Gastroesophageal sphincter (tissue), 4 donors: ENCODE measurements around the gene VPS13D. TPM values are rescaled to one million over a fixed set of nuclear protein-coding genes. Genes with fewer than 3 reads are reported as not detected.
A peak's percentile ranks its signal among the peaks of the same experiment; 100 is the strongest.

Experiments
- ATAC-seq: fragments of 150-250 bp; one replicate; pipeline ENCODE4 v1.9.1; 2016; ENCODE audit warnings: mild to moderate bottlenecking, moderate library complexity
- H3K27ac ChIP-seq, 4 donors: fragments of 200-600 bp; sonication (generic) in 3 of 4; 1 replicate in 3 of 4; 2 replicates in 1 of 4; pipeline ENCODE4 v1.5.1; 2016 to 2019
- H3K27me3 ChIP-seq: fragments of 200-600 bp; sonication (generic); one replicate; pipeline ENCODE4 v1.5.1; 2019
- H3K36me3 ChIP-seq, 2 donors: fragments of 200-600 bp; sonication (generic); one replicate each; pipeline ENCODE4 v1.5.1; 2019; ENCODE audit warnings: control low read depth in 1 of 2
- H3K4me1 ChIP-seq, 3 donors: fragments of 200-600 bp; sonication (generic); 1 replicate in 2 of 3; 2 replicates in 1 of 3; pipeline ENCODE4 v1.5.1; 2016 to 2019; ENCODE audit warnings: control low read depth in 2 of 3
- H3K4me3 ChIP-seq, 2 donors: fragments of 200-600 bp; sonication (generic); one replicate each; pipeline ENCODE4 v1.5.1; 2019; ENCODE audit warnings: mild to moderate bottlenecking in 1 of 2, moderate library complexity in 1 of 2
- H3K9me3 ChIP-seq, 3 donors: fragments of 200-600 bp; sonication (generic); one replicate each; pipeline ENCODE4 v1.5.1; 2017 to 2019; ENCODE audit warnings: control low read depth in 2 of 3
- CTCF ChIP-seq, 4 experiments: fragments of 200-600 bp in 2 of 4; fragments of 450-650 bp in 2 of 4; sonication (generic) in 1 of 4; IDR thresholded peaks; one replicate each; pipeline ENCODE4 v1.5.1; 2017 to 2019; ENCODE audit warnings: antibody characterized with exemption in 4 of 4, mild to moderate bottlenecking in 2 of 4, moderate library complexity in 2 of 4
- EP300 ChIP-seq: sonication (generic); formaldehyde crosslinking; IDR thresholded peaks from one replicate; pipeline ENCODE4 v1.6.1; 2017; ENCODE audit warnings: antibody characterized with exemption, mild to moderate bottlenecking
- POLR2A ChIP-seq, 2 donors: fragments of 450-650 bp; IDR thresholded peaks; one replicate each; pipeline ENCODE4 v1.6.1; 2017; ENCODE audit warnings: antibody characterized with exemption in 2 of 2, mild to moderate bottlenecking in 2 of 2, moderate library complexity in 1 of 2
- POLR2AphosphoS5 ChIP-seq: sonication (generic); formaldehyde crosslinking; IDR thresholded peaks from one replicate; pipeline ENCODE4 v1.6.1; 2017; ENCODE audit warnings: antibody characterized with exemption
- WGBS, 2 donors: methylation state at CpG; one replicate each; pipeline ENCODE4 v1.1.5; 2018; ENCODE audit warnings: low coverage in 1 of 2; 5-methylcytosine and 5-hydroxymethylcytosine counted together
- total RNA-seq, 4 donors: library from RNA; depleted of rRNA; stranded (reverse); fragments of >200 nt; gene quantifications; one replicate each; pipeline ENCODE4 v1.1.0, GENCODE V29; 2016

Gene VPS13D
- total RNA-seq, 4 donors from 2014 or later: 62.3 to 95.5 (median 81.5) TPM

- peaks cover 0 to 74% of the 10 kb centered on the region in 2 donors for H3K36me3 ChIP-seq
- 71 to 77% methylated on average over 8 to 11 of the region's 11 CpGs for WGBS, 2 donors
- no peaks in the 10 kb centered on the region for H3K27me3 ChIP-seq
- TF ChIP-seq CTCF (IDR thresholded peaks at IDR 0.05) (no peak), POLR2A (IDR thresholded peaks at IDR 0.05) (no peak), POLR2AphosphoS5 (no peak), EP300 (no peak)
- peaks cover 0 to 32% (median 13%) of the 10 kb centered on the region in 3 donors for H3K4me1 ChIP-seq
- H3K27ac ChIP-seq: no peak overlapping the region
- ATAC-seq: no peak
- H3K4me3 ChIP-seq: no peak overlapping the region
- H3K9me3 ChIP-seq: no peaks in the 10 kb centered on the region
Observed at GRCh38 chr1:12333036-12333785, 103.4 kb downstream of the VPS13D start.

- H3K27me3 ChIP-seq: no peaks in the 10 kb centered on the region
- TF ChIP-seq POLR2A (IDR thresholded peaks at IDR 0.05) (no peak), EP300 (no peak), CTCF (IDR thresholded peaks at IDR 0.05) (no peak)
- WGBS, 2 donors: 78 to 83% methylated on average over 2 to 4 of the region's 4 CpGs
- H3K9me3 ChIP-seq: no peaks in the 10 kb centered on the region
- no peak for ATAC-seq
- peaks cover 10 to 52% (median 32%) of the 10 kb centered on the region in 3 donors for H3K4me1 ChIP-seq
- no peak overlapping the region for H3K4me3 ChIP-seq
- H3K36me3 ChIP-seq: peaks cover 0 to 49% of the 10 kb centered on the region in 2 donors
- H3K27ac ChIP-seq: no peak overlapping the region
Observed at GRCh38 chr1:12335815-12336214, 106.0 kb downstream of the VPS13D start.

GRCh38 chr1:12336413-12336812 is 106.6 kb downstream of the VPS13D start:
- Histone ChIP-seq H3K27me3 (no peaks in the 10 kb centered on the region), H3K27ac (peak overlapping the region in 3 of 4 donors; percentile 37 to 71 (median 60)), H3K4me3 (no peak overlapping the region), H3K4me1 (peaks cover 10 to 58% (median 33%) of the 10 kb centered on the region in 3 donors), H3K9me3 (no peaks in the 10 kb centered on the region), H3K36me3 (peaks cover 0 to 43% of the 10 kb centered on the region in 2 donors)
- no peak for TF ChIP-seq EP300
- TF ChIP-seq POLR2AphosphoS5: no peak
- WGBS, 2 donors: 17 to 20% methylated on average over 1 of the region's 1 CpG
- ATAC-seq: no peak

- no peak overlapping the region for H3K4me3 ChIP-seq
- H3K27ac ChIP-seq: peak overlapping the region; percentile 31 to 71 (median 61)
- H3K27me3 ChIP-seq: no peaks in the 10 kb centered on the region
- H3K4me1 ChIP-seq: peaks cover 10 to 74% (median 33%) of the 10 kb centered on the region in 3 donors
- 33 to 35% methylated on average over 3 to 4 of the region's 4 CpGs for WGBS, 2 donors
- no peaks in the 10 kb centered on the region for H3K9me3 ChIP-seq
- peaks cover 0 to 45% of the 10 kb centered on the region in 2 donors for H3K36me3 ChIP-seq
- no peak for TF ChIP-seq EP300
- TF ChIP-seq POLR2AphosphoS5: peak; percentile 88
- ATAC-seq: peak; percentile 52
Observed at GRCh38 chr1:12338017-12338416, 108.2 kb downstream of the VPS13D start.

- H3K27me3 ChIP-seq: no peaks in the 10 kb centered on the region
- peaks cover 0 to 42% of the 10 kb centered on the region in 2 donors for H3K36me3 ChIP-seq
- no peaks in the 10 kb centered on the region for H3K9me3 ChIP-seq
- WGBS, 2 donors: 42 to 47% methylated on average over 1 of the region's 1 CpG
- peaks cover 10 to 82% (median 33%) of the 10 kb centered on the region in 3 donors for H3K4me1 ChIP-seq
- TF ChIP-seq EP300 (no peak), POLR2A (IDR thresholded peaks at IDR 0.05) (no peak), CTCF (IDR thresholded peaks at IDR 0.05) (no peak), POLR2AphosphoS5 (no peak)
- no peak overlapping the region for H3K4me3 ChIP-seq
- ATAC-seq: no peak
- H3K27ac ChIP-seq: peak overlapping the region in 3 of 4 donors; percentile 41 to 71 (median 60)
Observed at GRCh38 chr1:12338823-12339222, 109.0 kb downstream of the VPS13D start.

GRCh38 chr1:12339396-12339795 is 109.6 kb downstream of the VPS13D start:
- H3K4me1 ChIP-seq: peaks cover 10 to 88% (median 33%) of the 10 kb centered on the region in 3 donors
- H3K27me3 ChIP-seq: no peaks in the 10 kb centered on the region
- no peaks in the 10 kb centered on the region for H3K9me3 ChIP-seq
- no peak overlapping the region for H3K4me3 ChIP-seq
- TF ChIP-seq CTCF (IDR thresholded peaks at IDR 0.05) (peak in 3 of 4 experiments; percentile 5 to 34 (median 30)), POLR2AphosphoS5 (no peak)
- peak overlapping the region; percentile 19 to 71 (median 50) for H3K27ac ChIP-seq
- peaks cover 0 to 36% of the 10 kb centered on the region in 2 donors for H3K36me3 ChIP-seq
- WGBS, 2 donors: 13 to 19% methylated on average over 3 of the region's 3 CpGs
- ATAC-seq: no peak
